Endothelial cell (in vitro differentiated cells): ENCODE measurements around the gene GOLGA1. TPM values are rescaled to one million over a fixed set of nuclear protein-coding genes. Genes with fewer than 3 reads are reported as not detected.
A peak's percentile ranks its signal among the peaks of the same experiment; 100 is the strongest.

Source experiments
- DNase-seq: peaks from one replicate; pipeline ENCODE4 v3.0.0; 2021; ENCODE audit warnings: low spot score
- H3K27ac Mint-ChIP-seq: one replicate; pipeline ENCODE4 v1.8.0; 2021; ENCODE audit warnings: mixed read lengths, inconsistent platforms; ENCODE audit not compliant: unreplicated experiment
- H3K27me3 Mint-ChIP-seq: one replicate; pipeline ENCODE4 v1.8.0; 2021; ENCODE audit warnings: mild to moderate bottlenecking, moderate library complexity, mixed read lengths, inconsistent platforms; ENCODE audit not compliant: unreplicated experiment
- H3K36me3 Mint-ChIP-seq: one replicate; pipeline ENCODE4 v1.8.0; 2021; ENCODE audit warnings: mild to moderate bottlenecking, low read depth, mixed read lengths, inconsistent platforms; ENCODE audit not compliant: unreplicated experiment
- H3K4me1 Mint-ChIP-seq: one replicate; pipeline ENCODE4 v1.8.0; 2021; ENCODE audit warnings: mild to moderate bottlenecking, mixed read lengths, inconsistent platforms; ENCODE audit not compliant: unreplicated experiment
- H3K4me3 Mint-ChIP-seq: one replicate; pipeline ENCODE4 v1.8.0; 2021; ENCODE audit warnings: mild to moderate bottlenecking, mixed read lengths, inconsistent platforms; ENCODE audit not compliant: unreplicated experiment
- H3K9me3 Mint-ChIP-seq: one replicate; pipeline ENCODE4 v1.8.0; 2021; ENCODE audit warnings: mixed read lengths, inconsistent platforms; ENCODE audit not compliant: unreplicated experiment
- CTCF ChIP-seq: fragments of 200-600 bp; sonication (generic); IDR thresholded peaks from one replicate; pipeline ENCODE4 v1.5.0; 2021; ENCODE audit warnings: antibody characterized with exemption; ENCODE audit not compliant: unreplicated experiment
- total RNA-seq: library from RNA; stranded (reverse); fragmentation: NEBNext Ultra II Directional; extraction: Animal tissue kit (Norgen Biotek cat#: 25700); gene quantifications from one replicate; pipeline ENCODE4 v1.2.1, GENCODE V29; 2021; ENCODE audit not compliant: unreplicated experiment

Gene GOLGA1
- total RNA-seq, 1 donor from 2014 or later: 14.8 TPM

GRCh38 chr9:124886866-124887492 lies 53.9 kb downstream of the GOLGA1 start:
- H3K27ac Mint-ChIP-seq: no peak overlapping the region

GRCh38 chr9:124886461-124886860 lies 54.4 kb downstream of the GOLGA1 start:
- no peak overlapping the region for H3K27ac Mint-ChIP-seq
- peaks cover 6% of the 10 kb centered on the region for H3K4me1 Mint-ChIP-seq
- H3K4me3 Mint-ChIP-seq: no peak overlapping the region
- peaks cover 47% of the 10 kb centered on the region for H3K36me3 Mint-ChIP-seq
- H3K9me3 Mint-ChIP-seq: no peaks in the 10 kb centered on the region
- TF ChIP-seq CTCF: no peak
- peaks cover 12% of the 10 kb centered on the region for H3K27me3 Mint-ChIP-seq
- no peak for DNase-seq

More at GRCh38 chr9:124886866-124887492, 53.9 kb downstream of the GOLGA1 start:
- no peak for TF ChIP-seq CTCF
- H3K36me3 Mint-ChIP-seq: peaks cover 44% of the 10 kb centered on the region
- no peak for DNase-seq
- H3K27me3 Mint-ChIP-seq: peaks cover 12% of the 10 kb centered on the region
- peaks cover 6% of the 10 kb centered on the region for H3K4me1 Mint-ChIP-seq
- H3K4me3 Mint-ChIP-seq: peak overlapping the region; percentile 4
- H3K9me3 Mint-ChIP-seq: no peaks in the 10 kb centered on the region

- no peak for TF ChIP-seq CTCF
- H3K27ac Mint-ChIP-seq: no peak overlapping the region
Observed at GRCh38 chr9:124885551-124885950, 55.3 kb downstream of the GOLGA1 start.

GRCh38 chr9:124884376-124884775 lies 56.5 kb downstream of the GOLGA1 start:
- no peak for TF ChIP-seq CTCF
- peak overlapping the region; percentile 57 for H3K4me3 Mint-ChIP-seq
- H3K9me3 Mint-ChIP-seq: no peaks in the 10 kb centered on the region
- DNase-seq: no peak
- H3K27me3 Mint-ChIP-seq: peaks cover 10% of the 10 kb centered on the region
- H3K36me3 Mint-ChIP-seq: peaks cover 32% of the 10 kb centered on the region
- peak overlapping the region; percentile 63 for H3K27ac Mint-ChIP-seq
- peaks cover 7% of the 10 kb centered on the region for H3K4me1 Mint-ChIP-seq

More at GRCh38 chr9:124885551-124885950, 55.3 kb downstream of the GOLGA1 start:
- Mint-ChIP-seq H3K9me3 (no peaks in the 10 kb centered on the region), H3K4me1 (peaks cover 6% of the 10 kb centered on the region), H3K4me3 (peak overlapping the region; percentile 19), H3K27me3 (peaks cover 12% of the 10 kb centered on the region), H3K36me3 (peaks cover 40% of the 10 kb centered on the region)
- no peak for DNase-seq

GRCh38 chr9:124882231-124882630 lies 58.7 kb downstream of the GOLGA1 start:
- H3K36me3 Mint-ChIP-seq: peaks cover 31% of the 10 kb centered on the region
- no peak for DNase-seq
- H3K27me3 Mint-ChIP-seq: peaks cover 9% of the 10 kb centered on the region
- H3K9me3 Mint-ChIP-seq: no peaks in the 10 kb centered on the region
- peaks cover 13% of the 10 kb centered on the region for H3K4me1 Mint-ChIP-seq
- no peak overlapping the region for H3K4me3 Mint-ChIP-seq
- no peak overlapping the region for H3K27ac Mint-ChIP-seq
- TF ChIP-seq CTCF: no peak
